NCI-H2196 treated with DMSO at 0.1 percent for 48 hours (cell line): ENCODE data around the gene A1BG.
"Not testable (repeated sequence)": the region's sequence is repeated elsewhere in the genome, so short reads cannot be mapped to it uniquely, and the experiment has no call there.

Experiments
- DNase-seq: peaks from one replicate; lab custom pipeline; 2025; ENCODE audit not compliant: unreplicated experiment; lab: John Stamatoyannopoulos, UW

Gene A1BG

DNA sequence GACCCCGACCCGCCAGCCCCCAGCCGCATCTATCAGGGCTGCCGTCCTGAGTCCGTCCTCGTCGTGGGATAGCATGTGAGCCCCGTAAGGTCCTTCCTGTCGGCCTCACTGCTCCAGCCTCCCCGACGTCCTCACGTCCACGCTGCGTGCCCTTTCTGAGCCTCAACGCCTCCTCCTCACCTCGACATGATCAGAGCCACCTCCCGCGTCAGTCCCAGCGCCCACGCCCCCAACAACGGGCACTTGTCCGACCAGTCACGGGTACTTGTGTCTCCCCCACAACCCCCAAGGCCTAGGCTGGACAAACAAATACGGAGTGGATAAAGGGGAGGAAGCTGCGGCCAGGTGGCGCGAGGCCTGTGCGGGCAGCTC is 8.6 kb upstream of the A1BG start:
- peak; percentile 48 for DNase-seq

- no peak for DNase-seq
These were observed 4.3 kb upstream of the A1BG start for GRCh38 chr19:58357481-58358145.

- no peak for DNase-seq
These were observed 3.6 kb upstream of the A1BG start for GRCh38 chr19:58356766-58357480.

- DNase-seq = no peak
These were observed 2.8 kb upstream of the A1BG start for GRCh38 chr19:58355908-58356765.

DNA sequence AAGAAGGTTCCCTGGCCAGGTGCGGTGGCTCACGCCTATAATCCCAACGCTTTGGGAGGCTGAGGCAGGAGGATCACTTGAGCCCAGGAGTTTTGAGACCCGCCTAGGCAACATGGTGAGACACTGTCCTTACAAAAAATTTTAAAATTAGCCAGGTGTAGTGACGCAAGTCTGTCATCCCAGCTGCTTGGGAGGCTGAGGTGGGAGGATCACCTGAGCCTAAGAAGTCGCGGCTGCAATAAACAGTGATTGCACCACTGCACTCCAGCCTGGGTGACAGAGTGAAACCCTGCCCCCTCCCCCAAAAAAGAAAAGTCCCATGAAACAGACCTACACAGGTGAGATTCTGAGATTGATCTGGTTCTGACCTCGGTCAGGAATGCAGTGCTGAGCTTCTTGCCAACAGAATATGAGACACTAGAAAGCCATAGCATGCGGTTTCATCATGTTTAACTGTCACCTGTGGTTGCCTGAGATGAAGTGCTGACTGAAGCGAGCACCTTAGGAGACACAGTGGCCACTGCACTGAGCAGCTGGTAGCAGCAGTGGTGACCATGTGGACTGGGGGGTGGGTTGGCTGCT is 2.0 kb upstream of the A1BG start:
- DNase-seq = no peak

DNA sequence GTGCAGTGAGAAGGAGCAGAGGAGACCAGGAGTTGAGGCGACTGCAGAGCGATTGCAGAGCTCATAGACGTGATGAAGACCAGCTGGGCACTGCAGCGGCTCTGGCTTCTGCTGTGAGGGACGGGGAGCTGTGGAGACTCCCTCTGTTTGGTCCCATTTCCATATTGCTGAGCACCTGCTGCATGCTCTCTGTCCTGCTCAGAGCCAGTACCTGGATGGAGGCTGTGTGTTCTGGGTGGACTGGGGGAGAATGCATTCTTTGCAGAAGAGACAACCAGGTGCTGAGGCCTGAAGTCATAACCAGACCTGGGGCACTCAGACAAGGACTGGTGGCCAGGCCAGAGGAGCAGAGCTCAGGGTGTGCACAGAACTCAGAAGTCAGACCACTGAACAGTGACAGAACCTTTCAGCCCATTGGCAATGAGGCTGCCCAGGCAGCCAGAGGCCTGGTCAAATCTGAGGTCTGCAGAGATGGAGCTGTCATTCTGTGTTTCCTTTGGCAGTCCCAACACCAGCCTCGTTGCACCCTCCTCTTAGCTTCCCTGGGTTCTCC is 1.3 kb upstream of the A1BG start:
- DNase-seq = no peak

GRCh38 chr19:58353717-58354477 is 605 bp upstream of the A1BG start:
- DNase-seq = no peak

- no peak for DNase-seq
These were observed 1.1 kb downstream of the A1BG start for GRCh38 chr19:58351990-58352755.

DNA sequence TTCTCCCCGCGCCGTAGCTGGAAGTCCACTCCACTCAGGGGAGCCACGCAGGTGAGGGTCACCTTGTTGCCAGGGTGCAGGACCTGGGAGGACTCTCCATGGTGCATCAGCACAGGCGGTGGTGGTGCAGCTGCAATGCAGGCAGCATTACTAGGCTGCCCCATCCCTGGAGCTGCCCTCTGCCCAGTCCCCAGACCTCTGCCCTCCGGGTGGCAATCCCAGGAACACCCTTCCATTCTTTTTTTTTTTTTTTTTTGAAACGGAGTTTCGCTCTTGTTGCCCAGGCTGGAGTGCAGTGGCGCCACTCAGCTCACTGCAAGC is 1.8 kb downstream of the A1BG start:
- DNase-seq = no peak

DNA sequence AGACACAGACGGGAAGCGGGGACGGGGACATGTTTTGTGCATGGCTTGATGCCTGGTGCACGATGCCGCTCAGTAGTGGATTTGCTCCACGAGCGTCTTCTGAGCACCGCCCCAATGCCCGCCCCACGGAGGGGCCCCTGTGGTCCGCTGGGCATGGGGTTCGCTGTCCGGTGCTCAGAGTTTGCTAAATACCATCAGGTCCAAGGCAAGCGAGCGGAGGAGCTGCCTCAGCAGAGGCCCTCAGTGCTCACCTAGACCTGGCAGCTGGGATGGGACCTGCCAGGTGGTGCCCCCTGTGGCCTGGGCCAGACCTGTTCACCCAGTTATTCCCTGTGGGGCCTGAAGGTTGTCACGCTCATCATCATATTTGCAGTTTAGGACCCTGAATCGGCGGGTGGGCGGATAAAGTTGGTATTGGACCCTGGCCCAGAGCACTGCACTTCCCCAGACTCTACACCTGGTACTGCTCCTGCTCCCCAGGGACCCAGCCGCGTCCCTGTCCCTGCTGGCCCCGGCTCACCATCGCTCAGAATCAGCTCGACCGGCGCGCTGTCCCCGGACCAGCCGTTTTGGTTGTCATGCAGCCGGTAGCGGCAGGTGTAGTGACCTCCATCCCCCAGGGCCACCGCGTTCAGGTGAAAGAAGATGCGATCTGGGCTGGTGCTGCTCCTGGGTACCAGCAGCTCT is 2.3 kb downstream of the A1BG start:
- DNase-seq = no peak

DNA sequence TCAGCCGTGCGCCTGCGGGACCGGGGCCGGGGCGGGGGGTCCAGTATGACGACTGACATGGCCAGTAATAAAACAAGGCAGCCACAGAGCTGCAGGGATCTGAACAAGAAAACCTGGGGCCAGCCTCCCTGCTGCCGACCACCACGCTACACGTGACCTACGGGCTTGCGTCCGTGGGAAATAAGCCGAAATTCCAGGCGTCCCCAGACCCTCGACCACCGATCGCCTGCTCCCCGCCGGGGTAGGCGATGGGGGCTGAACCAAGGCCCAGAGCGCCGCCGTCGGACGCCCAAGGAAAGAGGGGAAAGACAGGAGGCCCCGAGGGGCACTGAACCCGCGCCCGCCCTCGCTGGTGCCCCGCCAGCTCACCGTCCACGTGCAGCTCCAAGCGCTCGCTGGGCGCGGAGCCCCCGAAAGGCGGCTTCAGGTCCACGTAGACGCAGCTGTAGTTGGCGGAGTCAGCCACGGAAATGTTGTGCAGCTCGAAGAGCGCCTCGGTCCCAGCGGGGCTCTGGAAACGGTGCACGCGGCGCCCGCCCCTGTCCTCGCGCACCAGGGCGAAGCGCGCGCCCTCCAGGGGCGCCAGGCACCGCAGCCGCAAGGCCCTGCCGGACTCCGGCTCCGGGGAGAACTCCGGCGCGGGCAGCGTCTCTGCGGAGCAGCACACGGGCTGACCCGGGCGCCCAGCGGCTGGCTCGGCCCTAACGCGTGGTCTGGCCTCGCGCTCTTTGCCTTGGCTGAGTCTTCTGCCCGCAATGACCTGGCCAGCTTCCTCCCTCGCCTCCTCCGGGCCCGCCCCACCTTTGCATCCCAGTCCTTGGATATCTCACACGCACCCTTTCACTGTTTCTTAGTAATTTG is 3.1 kb downstream of the A1BG start:
- DNase-seq = no peak

- DNase-seq = no peak
These were observed 3.7 kb downstream of the A1BG start for GRCh38 chr19:58349590-58349989.

GRCh38 chr19:58348080-58348479 is 5.2 kb downstream of the A1BG start:
- DNase-seq = not testable (repeated sequence)

DNA sequence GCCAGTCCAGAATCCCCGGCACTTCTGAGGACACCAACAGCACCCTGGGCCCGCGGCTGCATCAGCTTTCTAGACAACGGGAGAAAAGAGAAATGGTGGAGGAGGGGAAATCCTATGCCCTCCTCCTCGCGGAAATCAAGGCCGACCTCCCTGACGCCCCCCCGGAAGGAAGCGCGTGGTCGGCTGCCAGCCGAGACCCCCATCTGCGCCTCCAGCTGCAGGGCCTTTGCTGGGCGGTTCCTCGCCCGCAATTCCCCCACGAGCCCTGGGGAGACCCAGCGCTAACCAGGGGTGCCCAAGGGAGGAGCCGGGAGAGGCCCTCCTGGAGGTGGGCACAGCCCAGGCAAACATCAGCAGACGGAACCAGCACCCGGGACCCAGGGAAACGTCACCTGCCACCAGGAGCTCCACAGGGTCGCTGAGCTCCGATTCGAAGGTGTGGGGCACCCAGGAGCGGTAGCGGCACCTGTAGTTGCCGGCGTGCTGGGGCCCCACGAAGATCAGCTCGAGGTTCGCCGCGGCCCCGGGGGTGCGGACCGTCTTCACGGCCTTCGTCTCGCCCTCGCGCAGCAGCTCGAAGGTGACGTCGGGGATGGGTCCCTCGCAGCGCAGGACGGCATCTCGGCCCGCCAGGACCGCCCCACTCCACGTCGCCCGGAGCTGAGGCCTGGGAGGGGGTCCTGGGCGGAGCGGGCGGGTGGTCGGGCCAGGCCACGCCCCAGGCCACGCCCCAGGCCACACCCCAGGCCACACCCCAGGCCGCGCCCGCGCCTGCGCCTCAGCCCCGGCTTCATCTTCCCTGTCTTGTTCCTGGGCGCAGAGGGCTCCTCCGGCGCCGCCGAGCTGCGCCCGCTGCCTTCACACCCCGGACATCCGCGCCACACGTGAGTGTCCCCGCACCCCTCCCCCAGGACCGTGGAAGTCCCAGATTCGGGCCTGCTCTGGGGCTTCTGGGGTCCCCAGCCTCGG is 6.0 kb downstream of the A1BG start:
- peak; percentile 24 for DNase-seq

GRCh38 chr19:58345558-58345957 is 7.7 kb downstream of the A1BG start:
- DNase-seq = no peak

DNA sequence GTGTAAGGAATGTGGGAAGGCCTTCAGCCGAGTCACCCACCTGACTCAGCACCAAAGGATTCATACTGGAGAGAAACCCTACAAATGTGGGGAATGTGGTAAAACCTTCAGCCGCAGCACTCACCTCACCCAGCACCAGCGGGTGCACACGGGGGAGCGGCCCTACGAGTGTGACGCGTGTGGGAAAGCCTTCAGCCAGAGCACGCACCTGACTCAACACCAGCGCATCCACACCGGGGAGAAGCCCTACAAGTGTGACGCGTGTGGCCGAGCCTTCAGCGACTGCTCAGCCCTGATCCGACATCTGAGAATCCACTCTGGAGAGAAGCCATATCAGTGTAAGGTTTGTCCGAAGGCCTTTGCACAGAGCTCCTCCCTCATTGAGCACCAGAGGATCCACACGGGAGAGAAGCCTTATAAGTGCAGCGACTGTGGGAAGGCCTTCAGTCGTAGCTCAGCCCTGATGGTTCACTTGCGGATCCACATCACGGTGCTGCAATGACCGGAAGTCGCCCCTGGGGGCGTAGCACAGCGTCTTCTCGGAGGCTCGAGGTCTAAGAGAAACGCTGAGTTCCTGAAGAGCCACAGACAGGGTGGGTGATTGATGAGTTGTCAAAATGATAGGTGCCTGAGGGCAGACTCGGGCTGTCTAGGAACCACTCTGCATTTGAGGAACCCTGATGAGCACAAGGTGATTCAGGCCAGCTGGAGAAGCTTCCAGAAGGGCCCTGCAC is 14.3 kb downstream of the A1BG start:
- DNase-seq = no peak

GRCh38 chr19:58338336-58338735 is 15.0 kb downstream of the A1BG start:
- DNase-seq = no peak
